Osteocyte (in vitro differentiated cells): Measurements from ENCODE around the gene ESYT2. TPM values are rescaled to one million over a fixed set of nuclear protein-coding genes. Genes with fewer than 3 reads are reported as not detected.
A peak's percentile ranks its signal among the peaks of the same experiment; 100 is the strongest.

Source experiments
- DNase-seq: peaks from one replicate; pipeline ENCODE4 v3.0.0; 2021; ENCODE audit warnings: mixed read lengths; ENCODE audit not compliant: unreplicated experiment; ENCODE audit errors: extremely low spot score
- H3K27ac Mint-ChIP-seq: one replicate; pipeline ENCODE4 v1.8.0; 2021; ENCODE audit warnings: mild to moderate bottlenecking, mixed read lengths; ENCODE audit not compliant: unreplicated experiment
- H3K27me3 Mint-ChIP-seq: one replicate; pipeline ENCODE4 v1.8.0; 2021; ENCODE audit warnings: mixed read lengths; ENCODE audit not compliant: unreplicated experiment
- H3K36me3 Mint-ChIP-seq: one replicate; pipeline ENCODE4 v1.8.0; 2021; ENCODE audit warnings: mixed read lengths; ENCODE audit not compliant: unreplicated experiment
- H3K4me1 Mint-ChIP-seq: one replicate; pipeline ENCODE4 v1.8.0; 2021; ENCODE audit warnings: mixed read lengths; ENCODE audit not compliant: unreplicated experiment
- H3K4me3 Mint-ChIP-seq: one replicate; pipeline ENCODE4 v1.8.0; 2021; ENCODE audit warnings: mild to moderate bottlenecking, moderate library complexity, mixed read lengths; ENCODE audit not compliant: unreplicated experiment
- H3K9me3 Mint-ChIP-seq: one replicate; pipeline ENCODE4 v1.8.0; 2021; ENCODE audit warnings: mixed read lengths; ENCODE audit not compliant: unreplicated experiment
- CTCF ChIP-seq: fragments of 200-600 bp; sonication (generic); IDR thresholded peaks from 2 replicates; pipeline ENCODE4 v1.5.0; 2021; ENCODE audit warnings: antibody characterized with exemption, mild to moderate bottlenecking, moderate library complexity
- total RNA-seq: library from RNA; stranded (reverse); gene quantifications from 2 replicates; pipeline ENCODE4 v1.2.1, GENCODE V29; 2021

Gene ESYT2
- total RNA-seq, 1 donor from 2014 or later = 146 TPM

GRCh38 chr7:158821171-158822031 is 7.9 kb downstream of the ESYT2 start:
- H3K27ac Mint-ChIP-seq = peak overlapping the region; percentile 100
- H3K36me3 Mint-ChIP-seq = peaks cover 3% of the 10 kb centered on the region
- peaks cover 85% of the 10 kb centered on the region for H3K4me1 Mint-ChIP-seq
- TF ChIP-seq CTCF = no peak
- H3K4me3 Mint-ChIP-seq = peak overlapping the region; percentile 54
- no peaks in the 10 kb centered on the region for H3K9me3 Mint-ChIP-seq
- no peaks in the 10 kb centered on the region for H3K27me3 Mint-ChIP-seq
- no peak for DNase-seq

GRCh38 chr7:158820656-158821055 is 8.7 kb downstream of the ESYT2 start:
- Mint-ChIP-seq H3K36me3 (peaks cover 1% of the 10 kb centered on the region), H3K4me3 (peak overlapping the region; percentile 54), H3K27me3 (no peaks in the 10 kb centered on the region), H3K27ac (peak overlapping the region; percentile 100), H3K9me3 (no peaks in the 10 kb centered on the region), H3K4me1 (peaks cover 89% of the 10 kb centered on the region)
- DNase-seq = no peak
- TF ChIP-seq CTCF = no peak

GRCh38 chr7:158819571-158820203 is 9.6 kb downstream of the ESYT2 start:
- Mint-ChIP-seq H3K4me3 (peak overlapping the region; percentile 69), H3K27ac (peak overlapping the region; percentile 100), H3K27me3 (no peaks in the 10 kb centered on the region), H3K9me3 (no peaks in the 10 kb centered on the region), H3K4me1 (peaks cover 90% of the 10 kb centered on the region), H3K36me3 (no peaks in the 10 kb centered on the region)
- no peak for DNase-seq
- TF ChIP-seq CTCF = no peak

- H3K27me3 Mint-ChIP-seq = no peaks in the 10 kb centered on the region
- H3K36me3 Mint-ChIP-seq = peaks cover 2% of the 10 kb centered on the region
- DNase-seq = peak; percentile 97
- H3K4me3 Mint-ChIP-seq = peak overlapping the region; percentile 69
- no peaks in the 10 kb centered on the region for H3K9me3 Mint-ChIP-seq
- peaks cover 89% of the 10 kb centered on the region for H3K4me1 Mint-ChIP-seq
- no peak for TF ChIP-seq CTCF
- peak overlapping the region; percentile 100 for H3K27ac Mint-ChIP-seq
These were observed 10.7 kb downstream of the ESYT2 start for GRCh38 chr7:158818325-158819213.
